Astrocyte of the cerebellum (primary cell): Measurements from ENCODE around the gene ABCC1.
"Not testable (repeated sequence)": the region's sequence is repeated elsewhere in the genome, so short reads cannot be mapped to it uniquely, and the experiment has no call there.

Source experiments
- DNase-seq: peaks from one replicate; pipeline ENCODE4 v3.0.0-alpha.2; 2011; ENCODE audit warnings: low read depth
- H3K4me3 ChIP-seq: 2 replicates; pipeline ENCODE4 v1.5.1; 2011; ENCODE audit warnings: mild to moderate bottlenecking, low read depth, low read length, moderate library complexity
- in situ Hi-C: cut with HindIII; loops from 2 replicates; pipeline ENCODE4 v1.10.0; 2017; ENCODE audit warnings: low sequenced_read_pairs
- TF ChIP-seq, protein P1 (sequence below): IDR thresholded peaks from 2 replicates; pipeline ENCODE4 v1.5.1; 2012; ENCODE audit warnings: low read length, low read depth, moderate library complexity, mild to moderate bottlenecking; ENCODE audit errors: missing control alignments

ABCC1 gene

DNA sequence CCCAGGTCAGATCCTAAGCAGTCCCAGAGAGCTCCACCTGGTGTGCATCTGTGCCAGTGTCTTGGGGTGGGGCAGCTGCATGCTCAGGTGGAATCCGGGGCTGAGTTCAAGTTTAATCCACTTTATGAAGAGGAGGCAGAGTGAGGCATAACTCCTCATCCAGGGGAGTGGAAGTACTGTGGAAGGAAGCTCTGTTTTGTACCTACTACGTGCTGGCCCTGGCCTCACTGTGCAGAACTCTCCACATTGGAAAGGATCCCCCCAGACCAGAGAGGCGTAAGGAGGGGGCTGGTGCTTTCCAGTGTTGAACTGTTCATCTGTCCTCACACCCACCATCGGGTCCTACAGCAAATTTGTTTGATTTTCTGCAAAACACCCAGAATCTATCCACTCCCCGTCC is 195.9 kb downstream of the ABCC1 start:
- in situ Hi-C loops = no loop called here
- H3K4me3 ChIP-seq = no peak overlapping the region
- no peak for DNase-seq
- TF ChIP-seq, protein P1, sequence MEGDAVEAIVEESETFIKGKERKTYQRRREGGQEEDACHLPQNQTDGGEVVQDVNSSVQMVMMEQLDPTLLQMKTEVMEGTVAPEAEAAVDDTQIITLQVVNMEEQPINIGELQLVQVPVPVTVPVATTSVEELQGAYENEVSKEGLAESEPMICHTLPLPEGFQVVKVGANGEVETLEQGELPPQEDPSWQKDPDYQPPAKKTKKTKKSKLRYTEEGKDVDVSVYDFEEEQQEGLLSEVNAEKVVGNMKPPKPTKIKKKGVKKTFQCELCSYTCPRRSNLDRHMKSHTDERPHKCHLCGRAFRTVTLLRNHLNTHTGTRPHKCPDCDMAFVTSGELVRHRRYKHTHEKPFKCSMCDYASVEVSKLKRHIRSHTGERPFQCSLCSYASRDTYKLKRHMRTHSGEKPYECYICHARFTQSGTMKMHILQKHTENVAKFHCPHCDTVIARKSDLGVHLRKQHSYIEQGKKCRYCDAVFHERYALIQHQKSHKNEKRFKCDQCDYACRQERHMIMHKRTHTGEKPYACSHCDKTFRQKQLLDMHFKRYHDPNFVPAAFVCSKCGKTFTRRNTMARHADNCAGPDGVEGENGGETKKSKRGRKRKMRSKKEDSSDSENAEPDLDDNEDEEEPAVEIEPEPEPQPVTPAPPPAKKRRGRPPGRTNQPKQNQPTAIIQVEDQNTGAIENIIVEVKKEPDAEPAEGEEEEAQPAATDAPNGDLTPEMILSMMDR = no peak

DNA sequence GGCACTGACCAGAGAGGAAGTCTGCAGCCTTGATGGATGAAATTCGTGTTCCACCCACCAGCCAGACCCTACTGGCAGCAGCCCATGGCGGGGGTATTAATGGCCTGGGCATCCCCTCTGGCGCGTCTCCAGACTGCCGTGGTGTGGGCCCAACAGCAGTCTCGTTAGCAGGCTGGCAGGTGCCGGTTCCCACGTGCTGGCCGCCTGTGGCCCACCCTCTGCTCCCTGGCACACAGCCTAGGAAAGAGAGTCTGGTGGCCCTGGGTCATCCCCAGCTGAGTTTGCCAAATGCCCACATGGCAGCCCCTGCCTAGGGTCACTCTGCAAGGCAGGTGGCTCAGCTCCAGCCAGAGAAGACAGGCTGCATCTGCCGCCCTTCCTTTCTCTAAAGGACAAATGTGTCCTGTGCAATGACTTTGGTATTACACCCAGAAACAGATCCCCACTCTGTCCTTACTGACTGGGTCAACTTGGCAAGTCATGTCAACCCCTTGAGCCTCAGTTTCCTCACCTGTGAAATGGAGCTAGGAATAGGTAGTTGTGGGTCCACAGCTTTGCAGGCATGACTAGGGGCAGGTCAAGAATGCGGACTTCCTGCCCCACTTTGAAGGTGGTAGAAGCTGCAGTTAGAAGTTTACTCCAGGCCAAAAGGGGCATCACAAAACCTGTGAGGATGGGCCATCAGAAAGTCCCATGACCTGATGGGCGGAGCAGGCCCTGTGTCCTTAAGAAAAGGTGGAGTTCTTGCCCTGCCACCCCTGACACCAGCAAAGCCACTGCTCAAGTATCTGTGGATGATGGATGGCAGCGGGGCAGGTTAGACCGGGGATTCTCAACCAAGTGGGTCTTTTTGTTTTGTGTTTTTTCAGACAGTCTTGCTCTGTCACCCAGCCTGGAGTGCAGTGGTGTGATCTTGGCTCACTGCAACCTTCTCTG is 197.2 kb downstream of the ABCC1 start:
- TF ChIP-seq, protein P1 = no peak
- no peak overlapping the region for H3K4me3 ChIP-seq
- no peak for DNase-seq
- in situ Hi-C loops = no loop called here

DNA sequence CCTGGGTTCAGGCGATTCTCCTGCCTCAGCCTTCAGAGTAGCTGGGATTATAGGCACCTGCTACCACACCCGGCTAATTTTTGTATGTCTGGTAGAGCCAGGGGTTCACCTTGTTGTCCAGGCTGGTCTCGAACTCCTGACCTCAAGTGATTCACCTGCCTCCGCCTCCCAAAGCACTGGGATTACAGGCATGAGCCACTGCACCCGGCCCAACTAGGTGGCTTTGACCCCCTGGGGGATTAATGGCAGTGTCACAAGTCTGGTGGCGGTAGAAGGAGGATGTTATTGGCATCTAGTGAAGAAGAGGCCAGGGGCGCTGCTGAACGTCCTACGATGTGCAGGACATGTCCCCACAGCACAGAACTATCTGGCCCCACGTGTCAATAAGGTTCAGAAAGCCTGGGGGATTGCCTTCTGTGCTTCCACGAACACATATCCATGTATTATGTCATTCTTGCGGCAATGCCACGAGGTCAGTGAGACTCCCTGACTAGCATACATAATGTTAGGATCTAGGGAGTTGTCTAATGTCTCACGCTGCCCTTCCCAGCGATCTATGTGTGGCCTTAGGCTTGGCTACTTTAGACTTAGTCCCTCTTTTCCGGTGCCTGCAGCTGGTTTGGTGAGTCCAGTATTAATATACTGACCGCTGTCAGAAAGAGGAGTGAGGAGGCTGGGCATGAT is 198.0 kb downstream of the ABCC1 start:
- in situ Hi-C loops = no loop called here
- DNase-seq = no peak
- TF ChIP-seq, protein P1 = no peak
- H3K4me3 ChIP-seq = no peak overlapping the region

DNA sequence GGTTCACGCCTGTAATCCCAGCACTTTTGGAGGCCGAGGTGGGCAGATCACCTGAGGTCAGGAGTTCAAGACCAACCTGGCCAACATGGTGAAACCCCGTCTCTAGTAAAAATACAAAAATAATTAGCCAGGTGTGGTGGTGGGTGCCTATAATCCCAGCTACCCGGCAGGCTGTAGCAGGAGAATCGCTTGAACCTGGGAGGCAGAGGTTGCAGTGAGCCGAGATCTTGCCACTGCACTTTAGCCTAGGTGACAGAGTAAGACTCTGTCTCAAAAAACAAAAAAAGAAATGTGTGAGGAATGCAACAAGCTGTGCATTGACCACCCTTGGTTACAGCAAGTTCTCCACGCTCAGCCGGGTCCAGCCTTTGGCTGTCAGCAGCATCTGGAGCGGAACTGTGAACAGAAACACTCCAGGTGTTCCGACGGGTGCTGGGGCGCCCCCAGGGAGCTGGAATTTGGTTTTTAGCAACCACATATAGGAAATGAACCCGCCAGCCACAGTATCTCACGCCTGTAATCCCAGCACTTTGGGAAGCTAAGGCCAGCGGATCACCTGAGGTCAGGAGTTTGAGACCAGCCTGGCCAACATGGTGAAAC is 198.7 kb downstream of the ABCC1 start:
- H3K4me3 ChIP-seq, in situ Hi-C loops: not testable (repeated sequence)
- DNase-seq = peak; percentile 47

DNA sequence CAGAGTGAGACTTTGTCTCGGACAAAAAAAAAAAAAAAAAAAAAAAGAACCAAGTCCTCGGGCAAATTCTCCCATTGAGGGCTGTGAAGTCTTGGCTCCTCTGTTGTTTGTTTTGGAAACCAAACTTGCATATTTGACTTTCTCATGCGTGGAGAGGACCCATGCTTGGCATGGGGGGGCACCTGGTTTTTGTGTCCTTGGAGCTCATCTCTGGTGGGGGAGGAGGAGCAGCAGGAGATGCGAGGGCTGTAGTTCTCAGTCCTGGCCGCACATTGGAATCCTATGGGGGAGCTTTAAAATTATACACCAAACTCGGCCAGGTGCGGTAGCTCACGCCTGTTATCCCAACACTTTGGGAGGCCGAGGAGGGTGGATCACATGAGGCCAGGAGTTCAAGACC is 199.3 kb downstream of the ABCC1 start:
- no peak for DNase-seq
- no peak overlapping the region for H3K4me3 ChIP-seq
- TF ChIP-seq, protein P1 = no peak
- in situ Hi-C loops = no loop called here

DNA sequence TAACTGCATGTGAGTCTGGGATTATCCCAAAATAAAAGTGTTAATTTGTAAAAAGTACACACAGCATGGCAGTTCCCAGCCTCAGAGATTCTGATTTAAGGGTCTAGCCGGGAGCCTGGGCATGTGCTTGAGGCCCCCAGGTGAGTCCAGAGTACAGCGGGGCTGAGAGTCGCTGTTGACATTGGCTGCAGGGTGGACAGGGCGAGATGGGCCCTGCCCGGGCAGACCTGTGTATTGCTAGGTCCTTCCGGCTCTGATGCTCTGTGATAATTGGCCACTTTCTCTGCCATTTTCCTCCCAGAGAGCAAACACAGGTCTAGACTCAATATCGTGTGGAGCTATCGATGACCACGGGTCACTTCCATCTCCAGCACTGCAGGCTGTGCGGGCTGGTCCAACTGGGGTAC is 200.3 kb downstream of the ABCC1 start:
- in situ Hi-C loops = no loop called here
- TF ChIP-seq, protein P1 = no peak
- no peak for DNase-seq
- H3K4me3 ChIP-seq = no peak overlapping the region
